Measurements from ENCODE around the gene GYG2. TPM values are rescaled to one million over a fixed set of nuclear protein-coding genes. Genes with fewer than 3 reads are reported as not detected.

The GYG2 gene
- total RNA-seq, 1 experiment from 2014 or later = not detected

- ChIA-PET POLR2A (no interaction called here), RAD21 (ENCODE audit: low non-redundant PET in 1 of 2, low total read pairs in 2 of 2, uncharacterized antibody in 2 of 2, unreplicated experiment in 2 of 2) (no interaction called here), CTCF (no interaction called here)
- H3K27ac ChIP-seq (ENCODE audit: low read depth, low read length) = no peak overlapping the region
- H4K20me1 ChIP-seq (ENCODE audit: insufficient read depth) = no peaks in the 10 kb centered on the region
- TF ChIP-seq, protein P1, sequence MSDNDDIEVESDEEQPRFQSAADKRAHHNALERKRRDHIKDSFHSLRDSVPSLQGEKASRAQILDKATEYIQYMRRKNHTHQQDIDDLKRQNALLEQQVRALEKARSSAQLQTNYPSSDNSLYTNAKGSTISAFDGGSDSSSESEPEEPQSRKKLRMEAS (IDR thresholded peaks at IDR 0.05) = no peak
- TF ChIP-seq ELF1 (IDR thresholded peaks at IDR 0.05; ENCODE audit: borderline replicate concordance, low read depth) (no peak), SP1 (IDR thresholded peaks at IDR 0.05; ENCODE audit: low read depth) (no peak), CBX3 (IDR thresholded peaks at IDR 0.05; ENCODE audit: low read depth) (no peak), JUND (IDR thresholded peaks at IDR 0.05) (no peak), ZFX (IDR thresholded peaks at IDR 0.05) (no peak), EZH2phosphoT487 (IDR thresholded peaks at IDR 0.05; ENCODE audit: borderline replicate concordance) (no peak), SIN3A (IDR thresholded peaks at IDR 0.05; ENCODE audit: low read depth) (no peak), YY1 (IDR thresholded peaks at IDR 0.05; ENCODE audit: extremely low read depth, insufficient replicate concordance, low read depth, low read length) (no peak), ZNF274 (IDR thresholded peaks at IDR 0.05; ENCODE audit: low read depth, low read length) (no peak), FOSL1 (IDR thresholded peaks at IDR 0.05; ENCODE audit: low read depth) (no peak), POLR2A (IDR thresholded peaks at IDR 0.05; ENCODE audit: borderline replicate concordance, extremely low read depth, insufficient read depth, insufficient read length) (no peak), EGR1 (IDR thresholded peaks at IDR 0.05; ENCODE audit: low read depth) (no peak)
- TF ChIP-seq, protein P2, sequence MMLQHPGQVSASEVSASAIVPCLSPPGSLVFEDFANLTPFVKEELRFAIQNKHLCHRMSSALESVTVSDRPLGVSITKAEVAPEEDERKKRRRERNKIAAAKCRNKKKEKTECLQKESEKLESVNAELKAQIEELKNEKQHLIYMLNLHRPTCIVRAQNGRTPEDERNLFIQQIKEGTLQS (IDR thresholded peaks at IDR 0.05) = no peak
- TF ChIP-seq, protein P3, sequence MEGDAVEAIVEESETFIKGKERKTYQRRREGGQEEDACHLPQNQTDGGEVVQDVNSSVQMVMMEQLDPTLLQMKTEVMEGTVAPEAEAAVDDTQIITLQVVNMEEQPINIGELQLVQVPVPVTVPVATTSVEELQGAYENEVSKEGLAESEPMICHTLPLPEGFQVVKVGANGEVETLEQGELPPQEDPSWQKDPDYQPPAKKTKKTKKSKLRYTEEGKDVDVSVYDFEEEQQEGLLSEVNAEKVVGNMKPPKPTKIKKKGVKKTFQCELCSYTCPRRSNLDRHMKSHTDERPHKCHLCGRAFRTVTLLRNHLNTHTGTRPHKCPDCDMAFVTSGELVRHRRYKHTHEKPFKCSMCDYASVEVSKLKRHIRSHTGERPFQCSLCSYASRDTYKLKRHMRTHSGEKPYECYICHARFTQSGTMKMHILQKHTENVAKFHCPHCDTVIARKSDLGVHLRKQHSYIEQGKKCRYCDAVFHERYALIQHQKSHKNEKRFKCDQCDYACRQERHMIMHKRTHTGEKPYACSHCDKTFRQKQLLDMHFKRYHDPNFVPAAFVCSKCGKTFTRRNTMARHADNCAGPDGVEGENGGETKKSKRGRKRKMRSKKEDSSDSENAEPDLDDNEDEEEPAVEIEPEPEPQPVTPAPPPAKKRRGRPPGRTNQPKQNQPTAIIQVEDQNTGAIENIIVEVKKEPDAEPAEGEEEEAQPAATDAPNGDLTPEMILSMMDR (IDR thresholded peaks at IDR 0.05 in 2 of 3, conservative IDR thresholded peaks at IDR 0.05 in 1 of 3; ENCODE audit: borderline replicate concordance in 1 of 3, insufficient read depth in 1 of 3, low read depth in 2 of 3, low read length in 2 of 3) = no peak
- DNase-seq (ENCODE audit: low read depth, low spot score) = no peak
- no peak overlapping the region for H3K4me3 ChIP-seq (replicated peaks in 1 of 2; ENCODE audit: low read depth in 1 of 2, low read length in 2 of 2)
- no peak overlapping the region for H3K9ac ChIP-seq (ENCODE audit: low read length)
- H3K4me1 ChIP-seq (ENCODE audit: control insufficient read depth in 1 of 2, insufficient read depth in 2 of 2, low read length in 2 of 2) = peaks cover 11 to 14% of the 10 kb centered on the region in 2 experiments; a peak in 3 of 4 replicates
- H3K4me2 ChIP-seq (ENCODE audit: low read length) = no peak overlapping the region
- intact Hi-C loops (cut with micrococcal nuclease) = no loop called here
- ATAC-seq = no peak
- no TSS peak for BruUV-seq (replicated peaks)
- no peaks in the 10 kb centered on the region for H3K79me2 ChIP-seq (ENCODE audit: insufficient read depth, low read length)
- no peaks in the 10 kb centered on the region for H3K36me3 ChIP-seq (ENCODE audit: control insufficient read depth in 1 of 2, insufficient read depth in 2 of 2, low read length in 2 of 2)
- no peaks in the 10 kb centered on the region for H3K9me3 ChIP-seq (ENCODE audit: control insufficient read depth in 1 of 2, insufficient read depth in 1 of 2, low read depth in 1 of 2, low read length in 2 of 2)
- H2AFZ ChIP-seq (ENCODE audit: low read depth, low read length, poor library complexity, severe bottlenecking) = no peak overlapping the region
- H3K9me2 ChIP-seq (ENCODE audit: insufficient read depth) = no peaks in the 10 kb centered on the region
- H3K27me3 ChIP-seq (ENCODE audit: insufficient read depth, low read length) = no peaks in the 10 kb centered on the region
Observed at GRCh38 chrX:2902841-2903240, 74.1 kb downstream of the GYG2 start.

All from HCT116 (cell line).